WI38 (cell line): ENCODE data around the gene LCN15.

ENCODE experiments used
- H3K4me3 ChIP-seq: 2 replicates; pipeline ENCODE4 v1.5.1; 2011; ENCODE audit warnings: low read depth, mild to moderate bottlenecking, control low read depth, low read length
- CTCF ChIP-seq: IDR thresholded peaks from 2 replicates; pipeline ENCODE4 v1.5.1; 2012; ENCODE audit warnings: low read depth, mild to moderate bottlenecking, control low read depth, low read length

The LCN15 gene

GRCh38 chr9:136754626-136755301 is 9.6 kb downstream of the LCN15 start:
- TF ChIP-seq CTCF, result no peak
- no peak overlapping the region for H3K4me3 ChIP-seq

- no peak for TF ChIP-seq CTCF
- no peak overlapping the region for H3K4me3 ChIP-seq
Measured at GRCh38 chr9:136754059-136754572, 10.2 kb downstream of the LCN15 start.

GRCh38 chr9:136753371-136754058 is 10.8 kb downstream of the LCN15 start:
- TF ChIP-seq CTCF, result no peak
- H3K4me3 ChIP-seq, result no peak overlapping the region

GRCh38 chr9:136751814-136752213 is 12.5 kb downstream of the LCN15 start:
- H3K4me3 ChIP-seq, result no peak overlapping the region
- TF ChIP-seq CTCF, result no peak

GRCh38 chr9:136751244-136751643 is 13.1 kb downstream of the LCN15 start:
- TF ChIP-seq CTCF, result no peak
- no peak overlapping the region for H3K4me3 ChIP-seq

GRCh38 chr9:136750526-136750925 is 13.8 kb downstream of the LCN15 start:
- no peak for TF ChIP-seq CTCF
- H3K4me3 ChIP-seq, result no peak overlapping the region
